Immature natural killer cell (primary cell): Measurements from ENCODE around the gene SRSF5. TPM values are rescaled to one million over a fixed set of nuclear protein-coding genes. Genes with fewer than 3 reads are reported as not detected.

ENCODE experiments used
- DNase-seq, 3 donors: peaks; one replicate each; pipeline ENCODE4 v3.0.0; 2022; ENCODE audit warnings: mixed read lengths in 1 of 3
- H3K27ac Mint-ChIP-seq, 6 donors: one replicate each; pipeline ENCODE4 v1.8.0; 2020; ENCODE audit warnings: mixed read lengths in 6 of 6, mild to moderate bottlenecking in 5 of 6, inconsistent platforms in 4 of 6, moderate library complexity in 3 of 6
- H3K27me3 Mint-ChIP-seq, 3 donors: one replicate each; pipeline ENCODE4 v1.8.0; 2020 to 2021; ENCODE audit warnings: low read depth in 3 of 3, mild to moderate bottlenecking in 3 of 3, mixed read lengths in 3 of 3, moderate library complexity in 3 of 3, inconsistent platforms in 1 of 3
- H3K36me3 Mint-ChIP-seq, 3 donors: one replicate each; pipeline ENCODE4 v1.8.0; 2020; ENCODE audit warnings: mixed read lengths in 3 of 3, inconsistent platforms in 2 of 3, mild to moderate bottlenecking in 2 of 3
- H3K4me1 Mint-ChIP-seq, 2 donors: one replicate each; pipeline ENCODE4 v1.8.0; 2020; ENCODE audit warnings: inconsistent platforms in 2 of 2, mild to moderate bottlenecking in 2 of 2, mixed read lengths in 2 of 2, moderate library complexity in 1 of 2
- H3K4me3 Mint-ChIP-seq, 5 donors: one replicate each; pipeline ENCODE4 v1.8.0; 2020; ENCODE audit warnings: mild to moderate bottlenecking in 5 of 5, mixed read lengths in 5 of 5, inconsistent platforms in 3 of 5, moderate library complexity in 3 of 5
- H3K9me3 Mint-ChIP-seq, 6 donors: one replicate each; pipeline ENCODE4 v1.8.0; 2020; ENCODE audit warnings: mild to moderate bottlenecking in 6 of 6, mixed read lengths in 6 of 6, inconsistent platforms in 4 of 6, moderate library complexity in 3 of 6
- polyA plus RNA-seq, 3 donors: library from polyadenylated mRNA; unstranded; fragments of 300-500 nt; fragmentation: Illumina TruSeq; gene quantifications; one replicate each; pipeline ENCODE4 v1.2.3, GENCODE V29; 2021

Gene SRSF5
- polyA plus RNA-seq, 3 donors from 2014 or later: 635 to 806 (median 639) TPM

DNA sequence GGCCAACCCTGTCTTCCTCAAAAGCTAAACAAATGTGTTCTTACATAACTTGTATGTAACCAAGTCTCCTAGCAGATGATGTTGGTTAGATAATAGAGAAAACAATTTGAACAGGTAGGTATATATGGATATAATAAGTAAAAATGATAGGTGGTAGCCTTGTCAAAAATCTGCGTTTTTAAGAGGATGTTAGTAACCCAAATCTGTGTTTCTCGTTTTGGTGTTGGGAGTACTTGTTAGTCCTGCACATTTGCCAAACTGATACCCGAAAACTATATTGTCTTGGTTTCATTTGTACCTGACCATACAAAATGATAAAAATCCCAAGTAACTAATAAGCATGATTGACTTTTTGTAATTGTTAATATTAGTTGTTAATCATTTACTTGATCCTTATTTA lies 8.1 kb downstream of the SRSF5 start:
- H3K4me1 Mint-ChIP-seq: peaks cover 66 to 94% of the 10 kb centered on the region in 2 donors
- no peaks in the 10 kb centered on the region for H3K9me3 Mint-ChIP-seq
- peak overlapping the region in 4 of 6 donors; percentile 26 to 74 (median 68) for H3K27ac Mint-ChIP-seq
- DNase-seq: no peak
- H3K27me3 Mint-ChIP-seq: peaks cover 21 to 31% (median 24%) of the 10 kb centered on the region in 3 donors
- H3K36me3 Mint-ChIP-seq: peaks cover 24 to 65% (median 55%) of the 10 kb centered on the region in 3 donors
- no peak overlapping the region for H3K4me3 Mint-ChIP-seq

DNA sequence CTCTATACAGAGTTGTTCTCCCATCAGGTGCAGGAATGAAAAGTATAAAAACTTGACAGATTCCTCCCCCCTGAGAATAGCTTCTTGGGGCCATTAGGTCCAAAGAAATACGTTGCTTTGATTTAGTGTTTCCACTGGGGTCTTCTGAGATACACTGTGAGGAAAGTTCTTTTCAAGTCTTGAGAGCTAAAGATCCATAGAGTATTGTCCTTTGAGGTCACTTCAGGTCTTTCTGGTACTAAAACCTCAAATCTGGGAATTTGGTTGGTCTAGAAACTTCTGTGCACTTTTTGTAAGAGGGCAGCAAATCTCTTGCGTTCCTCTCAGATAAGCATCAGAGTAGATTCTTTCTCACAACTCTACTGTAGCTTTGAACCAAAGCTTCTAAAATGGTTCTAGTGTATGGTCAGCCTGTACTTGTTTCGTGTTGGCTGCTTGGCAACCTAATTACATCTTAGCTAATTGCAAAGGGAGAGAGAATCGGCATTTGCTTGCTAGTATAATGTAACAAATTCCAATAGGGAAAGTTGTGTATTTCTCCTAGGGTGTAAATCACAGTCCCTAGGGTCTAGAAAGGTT lies 10.0 kb downstream of the SRSF5 start:
- Mint-ChIP-seq H3K27ac (peak overlapping the region; percentile 9 to 78 (median 52)), H3K36me3 (peaks cover 14 to 54% (median 41%) of the 10 kb centered on the region in 3 donors), H3K9me3 (no peaks in the 10 kb centered on the region), H3K27me3 (peaks cover 11 to 15% (median 12%) of the 10 kb centered on the region in 3 donors), H3K4me1 (peaks cover 60 to 90% of the 10 kb centered on the region in 2 donors), H3K4me3 (peak overlapping the region in 1 of 5 donors; percentile 27)
- no peak for DNase-seq

DNA sequence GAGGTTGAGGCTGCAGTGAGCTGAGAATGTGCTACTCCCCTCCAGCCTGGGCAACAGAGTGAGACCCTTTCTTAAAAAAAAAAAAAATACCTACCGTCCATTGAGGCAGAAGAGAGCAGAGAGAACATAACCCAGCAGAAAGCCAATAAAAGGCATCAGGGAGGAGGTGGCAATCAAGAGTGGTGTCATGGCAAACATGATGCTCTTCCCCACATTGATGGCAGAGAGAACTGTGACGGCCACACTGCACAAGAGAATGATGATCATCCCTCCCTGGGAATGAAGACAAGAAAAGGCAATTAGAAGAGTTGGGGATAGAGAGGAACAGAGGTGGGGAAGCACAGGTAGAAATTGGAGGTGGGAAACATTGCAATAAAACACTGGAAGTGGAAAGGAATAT lies 12.1 kb downstream of the SRSF5 start:
- Mint-ChIP-seq H3K4me1 (peaks cover 45 to 72% of the 10 kb centered on the region in 2 donors), H3K27ac (peak overlapping the region; percentile 3 to 81 (median 58))

DNA sequence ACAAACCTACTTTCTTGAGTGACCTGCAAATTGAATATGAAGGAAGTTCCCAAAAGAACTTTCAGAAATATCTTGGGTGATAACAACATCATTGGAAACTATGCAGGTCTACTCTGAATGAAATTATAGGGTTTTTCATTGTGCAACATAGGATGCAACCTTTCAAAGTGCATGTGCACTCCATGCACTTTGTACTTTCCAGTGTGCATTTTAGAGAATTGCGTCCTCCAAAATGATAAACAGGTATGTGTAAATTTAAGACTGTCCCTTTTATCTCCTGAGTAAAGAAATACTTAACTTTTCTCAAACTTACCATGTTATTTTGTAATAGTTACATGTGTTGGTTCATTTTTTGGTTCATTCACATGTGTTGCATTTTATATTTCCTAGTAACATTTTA lies 13.2 kb downstream of the SRSF5 start:
- DNase-seq: no peak

More for the DNA sequence above, 12.1 kb downstream of the SRSF5 start:
- Mint-ChIP-seq H3K36me3 (peaks cover 0 to 36% (median 30%) of the 10 kb centered on the region in 3 donors), H3K27me3 (peaks cover 5 to 6% (median 5%) of the 10 kb centered on the region in 3 donors), H3K9me3 (no peaks in the 10 kb centered on the region), H3K4me3 (no peak overlapping the region)
- DNase-seq: no peak

DNA sequence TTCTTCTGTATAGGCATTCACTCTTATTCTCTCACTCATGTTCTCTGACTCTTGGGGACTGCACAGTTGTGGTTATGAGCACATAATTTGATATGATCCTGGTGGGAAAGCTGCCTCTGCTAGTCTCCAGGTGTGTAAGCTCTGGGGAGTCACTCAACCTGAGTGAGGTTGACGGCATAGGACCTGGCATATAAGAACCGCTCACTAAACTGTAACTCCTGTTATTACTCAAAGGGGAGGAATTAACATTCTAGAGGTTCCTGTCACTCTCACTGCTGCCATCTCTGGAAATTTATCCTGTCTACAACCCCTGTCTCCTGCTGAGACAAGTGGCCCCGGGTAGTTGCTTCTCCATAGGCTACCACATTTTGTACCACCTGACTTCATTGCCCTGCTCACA lies 14.0 kb downstream of the SRSF5 start:
- H3K4me1 Mint-ChIP-seq: peaks cover 37 to 53% of the 10 kb centered on the region in 2 donors
- DNase-seq: no peak
- H3K4me3 Mint-ChIP-seq: no peak overlapping the region
- peaks cover 0 to 5% (median 0%) of the 10 kb centered on the region in 3 donors for H3K27me3 Mint-ChIP-seq
- peak overlapping the region in 5 of 6 donors; percentile 20 to 72 (median 66) for H3K27ac Mint-ChIP-seq
- peaks cover 4 to 27% (median 23%) of the 10 kb centered on the region in 3 donors for H3K36me3 Mint-ChIP-seq
- no peaks in the 10 kb centered on the region for H3K9me3 Mint-ChIP-seq

More for the DNA sequence above, 13.2 kb downstream of the SRSF5 start:
- Mint-ChIP-seq H3K36me3 (peaks cover 0 to 32% (median 22%) of the 10 kb centered on the region in 3 donors), H3K4me3 (no peak overlapping the region), H3K4me1 (peaks cover 42 to 62% of the 10 kb centered on the region in 2 donors), H3K27me3 (peaks cover 0 to 5% (median 3%) of the 10 kb centered on the region in 3 donors), H3K27ac (peak overlapping the region in 2 of 6 donors; percentile 17 to 25), H3K9me3 (no peaks in the 10 kb centered on the region)

DNA sequence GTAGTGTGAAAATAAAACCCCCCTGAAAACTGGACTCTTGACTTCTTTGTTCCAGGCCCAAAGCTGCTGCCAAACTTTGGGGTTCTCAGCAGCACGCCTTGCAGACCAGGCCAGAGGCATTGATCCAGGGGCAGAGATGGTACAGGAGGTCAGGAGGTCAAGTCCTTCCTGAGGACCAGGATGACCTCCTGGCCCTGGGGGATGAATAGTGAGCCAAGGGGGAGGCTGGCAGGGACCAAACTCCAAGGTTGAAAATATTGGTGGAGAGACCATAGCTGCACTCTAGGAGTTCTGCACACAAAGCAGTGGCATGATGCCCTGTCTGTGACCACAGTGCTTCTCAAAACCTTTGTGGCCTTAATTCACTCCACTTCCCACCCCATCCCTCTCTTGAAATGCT lies 18.0 kb downstream of the SRSF5 start:
- H3K27me3 Mint-ChIP-seq: peaks cover 0 to 3% (median 0%) of the 10 kb centered on the region in 3 donors
- no peak overlapping the region for H3K27ac Mint-ChIP-seq
- peaks cover 9 to 18% of the 10 kb centered on the region in 2 donors for H3K4me1 Mint-ChIP-seq
- H3K4me3 Mint-ChIP-seq: no peak overlapping the region
- H3K9me3 Mint-ChIP-seq: no peaks in the 10 kb centered on the region
- H3K36me3 Mint-ChIP-seq: peaks cover 5 to 10% (median 9%) of the 10 kb centered on the region in 3 donors
- no peak for DNase-seq

DNA sequence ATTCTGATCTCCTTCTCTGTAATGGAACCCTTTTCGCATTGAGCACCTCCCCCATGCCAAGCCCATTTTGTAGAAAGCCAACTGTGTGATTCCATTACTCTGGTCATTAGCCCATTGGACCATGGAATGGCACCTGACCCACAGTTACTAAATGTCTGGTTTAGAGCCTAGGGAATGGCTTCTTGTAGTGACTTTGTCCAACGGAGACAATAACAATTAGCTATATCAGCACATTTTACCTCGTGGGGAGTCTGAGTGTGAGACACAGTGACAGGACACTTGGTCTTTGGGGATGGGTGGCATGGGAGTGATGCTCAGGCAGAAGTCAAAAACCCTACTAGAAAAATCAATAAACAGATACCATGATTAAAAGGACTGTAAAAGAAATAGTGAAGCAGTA lies 19.7 kb downstream of the SRSF5 start:
- Mint-ChIP-seq H3K27me3 (peaks cover 0 to 3% (median 0%) of the 10 kb centered on the region in 3 donors), H3K36me3 (peaks cover 3 to 9% (median 5%) of the 10 kb centered on the region in 3 donors), H3K9me3 (no peaks in the 10 kb centered on the region), H3K4me3 (no peak overlapping the region), H3K27ac (no peak overlapping the region), H3K4me1 (peaks cover 1 to 6% of the 10 kb centered on the region in 2 donors)
- DNase-seq: no peak

DNA sequence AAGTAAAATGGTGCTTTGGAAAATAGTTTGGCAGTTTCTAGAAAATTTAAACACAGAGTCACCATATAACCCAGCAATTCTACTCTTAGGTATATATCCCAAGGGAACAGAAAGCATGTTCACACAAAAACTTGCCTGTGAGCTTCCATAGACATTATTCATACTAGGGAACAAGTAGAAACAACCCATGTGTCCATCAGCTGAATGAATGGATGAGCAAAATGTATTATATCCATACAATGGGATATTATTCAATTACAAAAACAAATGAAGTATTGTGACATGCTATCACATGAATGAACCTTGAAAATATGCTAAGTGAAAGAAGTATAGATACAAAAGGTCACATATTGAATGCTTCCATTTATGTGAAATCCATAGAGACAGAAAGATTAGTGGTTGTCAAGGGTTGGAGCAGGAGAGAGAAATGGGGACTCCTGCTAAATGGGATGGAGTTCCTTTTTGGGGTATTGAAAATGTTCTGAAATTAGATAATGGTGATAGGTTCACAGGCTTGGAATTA lies 22.2 kb downstream of the SRSF5 start:
- peaks cover 3 to 9% (median 5%) of the 10 kb centered on the region in 3 donors for H3K36me3 Mint-ChIP-seq
- H3K27ac Mint-ChIP-seq: no peak overlapping the region
- H3K4me1 Mint-ChIP-seq: no peaks in the 10 kb centered on the region
- no peak for DNase-seq
- H3K4me3 Mint-ChIP-seq: no peak overlapping the region
- H3K27me3 Mint-ChIP-seq: no peaks in the 10 kb centered on the region
- H3K9me3 Mint-ChIP-seq: no peaks in the 10 kb centered on the region

DNA sequence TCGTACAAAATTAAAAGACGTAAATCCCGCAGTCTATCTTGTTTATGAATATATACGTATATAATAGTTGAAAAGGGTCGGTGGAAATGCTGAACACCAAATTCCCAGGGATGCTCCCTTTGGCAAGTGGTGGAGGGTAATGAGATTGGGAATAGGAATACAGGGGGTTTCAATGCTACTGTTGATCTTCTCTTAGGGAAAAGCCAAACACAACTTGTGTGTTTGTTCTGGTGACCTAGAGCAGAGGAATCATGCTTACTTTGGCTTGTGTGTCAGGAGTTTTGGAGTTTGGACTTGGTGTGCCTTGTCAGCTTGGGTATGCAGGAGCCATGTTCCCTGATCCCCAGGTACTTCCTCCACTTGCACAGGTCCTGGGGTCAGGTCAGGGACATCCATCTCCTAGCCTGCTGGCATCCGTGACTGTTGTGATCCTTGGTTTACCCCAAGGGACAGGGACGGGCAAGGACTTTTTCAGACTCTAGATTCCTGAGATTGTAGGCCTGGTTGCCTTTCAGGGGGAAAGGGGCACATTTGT lies 26.0 kb downstream of the SRSF5 start:
- Mint-ChIP-seq H3K4me3 (no peak overlapping the region), H3K27ac (no peak overlapping the region), H3K9me3 (no peaks in the 10 kb centered on the region), H3K36me3 (peaks cover 0 to 5% (median under 1%) of the 10 kb centered on the region in 3 donors), H3K27me3 (no peaks in the 10 kb centered on the region), H3K4me1 (no peaks in the 10 kb centered on the region)
- DNase-seq: no peak

DNA sequence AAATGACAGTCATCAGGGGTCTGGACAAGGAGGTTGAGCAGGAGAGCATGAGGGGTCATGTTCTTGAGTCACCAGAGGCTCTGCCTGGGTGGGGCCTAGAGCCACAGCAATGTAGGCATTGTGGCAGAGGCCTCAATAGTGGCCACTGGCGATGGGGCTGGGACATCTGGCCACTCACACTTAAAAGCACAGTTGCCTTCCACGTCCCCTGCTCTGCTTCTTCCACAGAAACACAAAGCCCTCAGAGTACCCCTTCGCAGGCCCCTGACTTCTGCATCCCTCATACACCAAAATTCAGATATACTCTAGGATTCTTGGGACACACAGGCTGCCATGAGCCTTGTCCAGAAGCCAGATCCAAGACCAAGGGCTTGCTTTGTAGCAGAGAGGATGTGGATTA lies 27.8 kb downstream of the SRSF5 start:
- Mint-ChIP-seq H3K27me3 (peaks cover 0 to 2% (median 0%) of the 10 kb centered on the region in 3 donors), H3K36me3 (peaks cover 0 to 5% (median 0%) of the 10 kb centered on the region in 3 donors), H3K4me3 (no peak overlapping the region), H3K9me3 (no peaks in the 10 kb centered on the region), H3K27ac (no peak overlapping the region), H3K4me1 (no peaks in the 10 kb centered on the region)
- no peak for DNase-seq

DNA sequence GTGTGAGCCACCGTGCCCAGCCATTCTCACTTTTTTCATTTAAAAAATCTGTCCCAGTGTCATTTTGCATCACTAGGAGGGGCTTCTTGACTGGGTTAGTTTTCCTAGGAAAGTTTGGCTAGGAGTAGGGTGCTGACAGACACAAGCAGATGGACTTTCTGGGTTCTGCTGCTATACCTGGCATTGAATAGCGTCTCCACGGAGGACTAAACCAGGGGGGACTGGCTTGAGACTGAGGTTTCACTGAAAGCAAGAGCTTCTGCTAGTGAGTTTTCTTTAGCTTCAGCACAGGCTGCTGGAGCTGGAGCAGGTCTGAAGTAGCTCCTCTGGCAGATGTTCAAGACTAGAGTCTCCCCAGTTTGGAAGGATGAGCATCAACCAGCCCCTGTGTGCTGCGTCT lies 28.7 kb downstream of the SRSF5 start:
- DNase-seq: no peak
- H3K9me3 Mint-ChIP-seq: no peaks in the 10 kb centered on the region
- H3K4me3 Mint-ChIP-seq: no peak overlapping the region
- no peak overlapping the region for H3K27ac Mint-ChIP-seq
- no peaks in the 10 kb centered on the region for H3K4me1 Mint-ChIP-seq
- H3K27me3 Mint-ChIP-seq: peaks cover 0 to 2% (median 0%) of the 10 kb centered on the region in 3 donors
- H3K36me3 Mint-ChIP-seq: peaks cover 0 to 5% (median 1%) of the 10 kb centered on the region in 3 donors

DNA sequence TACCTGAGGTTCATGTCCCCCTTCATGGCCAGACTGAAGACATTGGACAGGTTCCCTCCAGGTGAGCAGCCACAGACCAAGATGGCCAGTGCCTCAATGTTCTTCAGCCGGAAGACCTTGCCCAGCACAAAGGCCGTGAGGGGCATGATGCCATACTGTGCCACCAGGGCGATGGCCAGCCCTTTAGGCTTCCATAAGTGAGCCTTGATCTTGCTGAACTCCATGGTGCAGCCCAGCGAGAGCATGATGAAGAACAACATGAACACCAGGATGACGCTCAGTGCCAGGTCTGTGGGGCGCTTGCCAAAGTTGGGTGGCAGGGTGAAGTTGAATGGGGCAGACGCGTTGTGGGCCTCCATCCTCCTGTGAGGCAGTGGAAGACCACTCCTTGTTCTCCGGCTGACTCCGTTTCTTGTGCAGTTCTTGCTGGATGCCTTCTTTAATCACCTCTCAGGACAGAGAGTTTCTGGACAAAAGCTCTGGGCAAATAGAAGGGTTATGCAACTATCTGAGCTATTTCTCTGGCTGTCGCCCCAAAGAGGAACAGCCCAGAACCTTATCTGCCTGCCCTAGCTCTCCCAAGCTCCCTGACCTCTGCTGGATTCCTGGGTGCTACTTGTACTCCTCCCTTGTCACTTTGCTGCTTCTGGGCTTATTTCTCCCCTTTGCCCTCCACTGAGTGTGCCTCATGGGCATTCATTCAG lies 30.0 kb downstream of the SRSF5 start, which contains the start of gene SLC10A1:
Gene SLC10A1 (minus strand): TSS at position 445 of the 704 bp plus-strand sequence. CDS start 86 bp downstream, at position 359.
- Mint-ChIP-seq H3K4me1 (no peaks in the 10 kb centered on the region), H3K36me3 (peaks cover 0 to 5% (median 5%) of the 10 kb centered on the region in 3 donors), H3K27me3 (peaks cover 0 to 2% (median 1%) of the 10 kb centered on the region in 3 donors), H3K9me3 (no peaks in the 10 kb centered on the region), H3K4me3 (no peak within 1 kb of the TSS), H3K27ac (no peak within 1 kb of the TSS)
- no peak for DNase-seq

DNA sequence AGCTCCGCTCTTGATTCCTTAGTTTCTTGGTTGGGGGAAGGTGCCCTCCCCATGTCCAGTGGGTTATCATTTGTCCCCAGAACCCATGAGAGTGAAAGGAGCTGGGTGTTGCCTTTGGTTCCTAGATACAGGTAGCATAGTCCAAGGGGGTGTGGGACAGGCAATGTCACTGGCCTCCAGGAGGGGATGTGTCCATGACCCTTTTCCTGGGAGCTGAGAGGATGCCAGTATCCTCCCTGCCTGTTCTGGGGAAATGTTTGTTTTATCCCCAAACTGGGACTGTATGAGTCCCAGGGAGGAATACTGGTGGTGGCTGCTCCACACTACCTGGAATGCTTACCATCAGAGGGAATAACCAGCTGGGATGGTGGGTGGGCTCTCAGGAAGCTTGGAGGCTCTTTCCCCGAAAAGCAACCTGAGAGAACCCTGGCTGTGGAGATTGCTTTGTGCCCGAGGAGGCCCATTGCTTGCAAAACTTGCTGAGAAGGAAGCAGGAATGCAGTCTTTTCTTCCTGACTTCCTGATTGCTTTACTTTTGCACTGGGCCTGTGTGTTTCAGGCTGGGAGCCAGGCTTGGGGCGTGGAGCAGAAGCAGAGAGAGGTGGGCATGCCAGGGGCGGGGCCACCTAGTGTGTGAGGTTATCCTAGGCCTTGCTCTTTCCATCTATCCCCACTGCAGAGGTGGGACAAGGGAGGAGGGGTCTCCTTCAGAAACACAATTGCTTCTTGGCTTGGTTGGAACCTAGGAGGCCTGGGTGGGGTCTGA lies 30.8 kb downstream of the SRSF5 start:
- Mint-ChIP-seq H3K27me3 (peaks cover 0 to 3% (median 2%) of the 10 kb centered on the region in 3 donors), H3K9me3 (no peaks in the 10 kb centered on the region), H3K4me1 (no peaks in the 10 kb centered on the region), H3K27ac (no peak overlapping the region), H3K36me3 (peaks cover 0 to 5% (median 5%) of the 10 kb centered on the region in 3 donors), H3K4me3 (no peak overlapping the region)
- no peak for DNase-seq
